Cerebellar cortex (tissue), 1 donor: ENCODE results near the gene CIC.
"Not testable (repeated sequence)": the region's sequence is repeated elsewhere in the genome, so short reads cannot be mapped to it uniquely, and the experiment has no call there.

ENCODE experiments used
- DNase-seq: peaks from one replicate; pipeline ENCODE4 v3.0.0-alpha.2; 2015; ENCODE audit warnings: low spot score

CIC gene

DNA sequence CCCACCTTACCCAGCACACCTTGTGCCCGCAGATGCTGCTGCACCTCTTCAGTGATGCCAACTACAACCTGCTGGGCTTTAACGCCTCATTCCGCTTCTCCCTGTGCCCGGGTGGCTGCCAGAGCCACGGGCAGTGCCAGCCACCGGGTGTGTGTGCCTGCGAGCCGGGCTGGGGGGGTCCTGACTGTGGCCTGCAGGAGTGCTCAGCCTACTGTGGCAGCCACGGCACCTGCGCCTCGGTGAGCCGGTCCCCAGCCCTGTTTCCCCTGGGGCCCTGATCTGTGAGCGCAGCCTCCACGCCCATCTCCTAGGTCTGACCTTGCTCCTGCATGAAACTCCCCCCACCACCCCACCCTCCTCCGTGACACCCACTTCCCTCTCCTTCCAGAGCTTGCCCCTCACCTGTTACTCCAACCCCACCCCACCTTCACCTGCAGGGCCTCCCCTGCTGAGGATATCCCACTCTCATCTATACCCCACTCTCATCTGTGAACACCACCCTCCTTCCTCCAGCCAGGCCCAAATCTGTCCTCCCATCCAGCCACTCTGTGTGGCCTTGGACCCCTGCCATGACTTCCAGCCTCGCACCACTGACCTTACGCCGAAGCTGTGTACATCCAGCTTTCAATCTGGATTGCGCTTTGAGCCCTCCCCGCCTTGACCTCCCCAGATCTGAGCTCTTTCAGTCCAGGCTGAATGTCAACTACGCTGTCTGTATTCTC is 65.1 kb downstream of the CIC start:
- no peak for DNase-seq

DNA sequence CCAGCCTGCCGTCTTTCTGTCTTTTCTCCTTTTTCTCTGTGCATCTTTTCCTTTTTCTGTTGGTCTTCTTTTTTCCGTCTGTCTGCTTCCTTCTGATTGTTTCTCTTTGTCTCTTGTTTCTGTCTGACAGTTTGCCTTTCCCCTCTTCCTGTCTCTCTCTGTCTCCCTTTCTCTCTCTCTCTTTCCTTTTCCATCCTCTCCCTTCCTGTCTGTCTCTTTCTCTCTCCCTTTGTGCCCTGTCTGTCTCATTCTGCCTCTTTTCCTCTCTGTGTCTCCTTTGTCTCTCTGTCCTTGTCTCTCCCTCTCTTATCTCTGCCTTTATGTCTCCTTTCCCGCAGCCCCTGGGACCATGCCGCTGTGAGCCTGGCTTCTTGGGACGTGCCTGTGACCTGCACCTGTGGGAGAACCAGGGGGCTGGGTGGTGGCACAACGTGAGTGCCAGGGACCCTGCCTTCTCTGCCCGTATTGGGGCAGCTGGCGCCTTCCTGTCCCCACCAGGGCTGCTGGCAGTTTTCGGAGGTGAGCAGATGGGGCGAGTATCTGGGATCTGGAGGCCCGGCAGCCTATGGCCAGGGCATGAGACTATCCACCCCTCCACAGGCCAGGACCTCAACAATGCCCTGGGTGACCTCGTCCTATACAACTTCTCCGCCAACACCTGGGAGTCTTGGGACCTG is 65.8 kb downstream of the CIC start:
- peak; percentile 70 for DNase-seq

DNA sequence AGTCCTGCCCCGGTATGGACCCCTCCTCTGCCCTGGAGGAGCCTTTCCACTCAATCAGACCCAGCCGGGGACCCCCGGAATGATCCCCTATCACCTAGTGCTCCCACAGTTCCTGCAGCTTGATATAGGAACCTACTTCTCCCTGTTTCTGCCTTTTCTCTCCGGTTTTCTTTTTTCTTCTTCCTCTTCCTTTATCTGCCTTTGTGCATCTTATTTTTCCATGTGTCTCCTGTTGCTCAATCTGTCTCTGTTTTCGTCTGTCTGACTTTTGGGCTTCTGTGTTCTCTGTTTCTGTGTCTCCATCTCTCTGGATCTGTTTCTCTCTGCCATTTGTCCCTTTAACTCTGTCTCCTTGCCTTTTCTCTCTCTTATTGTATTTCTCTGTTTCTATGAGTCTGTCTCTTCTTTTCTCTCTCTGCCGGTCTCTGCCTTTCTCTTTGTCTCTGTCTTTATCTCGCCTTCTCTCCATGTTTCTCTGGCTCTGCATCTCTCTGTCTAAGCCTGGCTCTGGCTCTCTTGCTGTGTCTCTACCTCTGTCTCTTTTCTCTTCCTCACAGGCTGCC is 66.4 kb downstream of the CIC start:
- DNase-seq: no peak

DNA sequence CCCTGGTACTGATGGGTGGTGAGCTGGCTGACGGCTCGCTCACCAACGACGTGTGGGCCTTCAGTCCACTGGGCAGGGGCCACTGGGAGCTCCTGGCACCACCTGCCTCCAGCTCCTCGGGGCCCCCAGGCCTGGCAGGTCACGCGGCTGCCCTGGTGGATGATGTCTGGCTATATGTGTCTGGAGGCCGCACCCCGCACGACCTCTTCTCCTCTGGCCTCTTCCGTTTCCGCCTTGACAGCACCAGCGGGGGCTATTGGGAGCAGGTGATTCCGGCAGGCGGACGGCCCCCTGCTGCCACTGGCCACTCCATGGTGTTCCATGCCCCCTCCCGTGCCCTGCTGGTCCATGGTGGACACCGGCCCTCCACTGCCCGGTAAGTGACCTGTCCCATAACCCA is 66.9 kb downstream of the CIC start:
- DNase-seq: no peak

DNA sequence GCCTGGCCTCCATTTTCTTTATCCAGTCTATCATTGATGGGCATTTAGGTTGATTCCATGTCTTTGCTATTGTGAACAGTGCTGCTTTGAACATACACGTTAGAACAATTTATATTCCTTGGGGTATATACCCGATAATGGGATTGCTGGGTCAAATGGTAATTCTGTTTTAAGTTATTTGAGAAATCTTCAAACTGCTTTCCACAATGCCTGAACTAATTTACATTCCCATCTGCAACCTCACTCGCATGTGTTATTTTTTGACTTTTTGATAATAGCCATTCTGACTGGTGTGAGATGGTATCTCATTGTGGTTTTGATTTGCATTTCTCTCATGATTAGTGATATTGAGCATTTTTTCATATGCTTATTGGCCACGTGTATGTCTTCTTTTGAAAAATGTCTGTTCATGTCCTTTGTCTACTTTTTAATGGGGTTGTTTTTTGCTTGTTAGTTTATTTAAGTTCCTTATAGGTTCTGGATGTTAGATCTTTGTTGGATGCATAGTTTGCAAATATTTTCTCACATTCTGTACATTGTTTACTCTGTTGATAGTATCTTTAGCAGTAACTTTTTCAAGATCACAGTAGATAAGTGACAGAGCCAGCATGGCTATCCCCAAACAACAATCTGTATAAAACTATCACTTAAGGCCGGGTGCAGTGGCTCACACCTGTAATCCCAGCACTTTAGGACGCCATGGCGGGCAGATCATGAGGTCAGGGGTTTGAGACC is 70.2 kb downstream of the CIC start:
- DNase-seq: not testable (repeated sequence)

DNA sequence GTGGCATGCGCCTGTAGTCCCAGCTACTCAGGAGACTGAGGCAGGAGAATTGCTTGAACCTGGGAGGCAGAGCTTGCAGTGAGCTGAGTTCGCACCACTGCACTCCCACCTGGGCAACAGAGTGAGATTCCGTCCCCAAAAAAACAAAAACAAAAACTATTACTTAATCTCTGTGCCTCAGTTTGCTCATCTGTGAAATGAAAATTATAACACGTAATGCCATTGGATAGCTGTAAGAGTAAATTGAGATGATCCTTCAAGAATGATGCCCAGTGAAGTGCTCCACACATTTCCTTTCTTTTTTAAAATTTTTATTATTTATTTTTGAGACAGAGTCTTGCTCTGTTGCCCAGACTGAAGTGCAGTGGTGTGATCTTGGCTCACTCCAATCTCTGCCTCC is 70.9 kb downstream of the CIC start:
- DNase-seq: not testable (repeated sequence)

DNA sequence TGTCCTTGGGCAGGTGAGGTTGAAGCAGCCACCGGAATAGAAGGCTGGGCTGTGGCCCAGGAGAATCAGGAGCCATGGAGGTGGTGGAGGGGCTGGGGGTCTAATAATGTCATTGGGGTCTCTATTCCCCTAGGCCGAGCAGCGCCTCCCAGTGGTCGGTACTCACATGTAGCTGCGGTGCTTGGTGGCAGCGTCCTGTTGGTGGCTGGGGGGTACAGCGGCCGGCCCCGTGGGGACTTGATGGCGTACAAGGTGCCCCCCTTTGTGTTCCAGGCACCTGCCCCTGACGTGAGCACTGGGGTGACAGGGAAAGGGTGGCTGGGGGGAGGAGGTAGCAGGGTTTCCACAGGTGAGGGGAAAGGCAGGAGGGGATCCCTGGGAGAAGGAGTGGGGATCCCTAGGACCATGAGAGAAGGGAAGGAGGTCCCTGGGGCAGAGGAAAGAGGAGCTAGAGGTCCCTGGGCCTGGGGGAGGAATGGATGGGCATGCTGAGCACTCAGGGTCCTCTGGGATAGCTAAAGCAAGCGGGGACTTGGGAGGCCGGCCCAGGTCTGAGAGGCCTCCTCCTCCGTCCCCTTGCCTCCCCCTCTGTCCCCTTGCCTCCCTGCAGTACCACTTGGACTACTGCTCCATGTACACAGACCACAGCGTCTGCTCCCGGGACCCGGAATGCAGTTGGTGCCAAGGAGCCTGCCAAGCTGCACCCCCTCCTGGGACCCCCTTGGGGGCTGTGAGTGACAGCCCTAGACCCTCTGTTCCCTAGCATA is 74.5 kb downstream of the CIC start:
- DNase-seq: no peak

DNA sequence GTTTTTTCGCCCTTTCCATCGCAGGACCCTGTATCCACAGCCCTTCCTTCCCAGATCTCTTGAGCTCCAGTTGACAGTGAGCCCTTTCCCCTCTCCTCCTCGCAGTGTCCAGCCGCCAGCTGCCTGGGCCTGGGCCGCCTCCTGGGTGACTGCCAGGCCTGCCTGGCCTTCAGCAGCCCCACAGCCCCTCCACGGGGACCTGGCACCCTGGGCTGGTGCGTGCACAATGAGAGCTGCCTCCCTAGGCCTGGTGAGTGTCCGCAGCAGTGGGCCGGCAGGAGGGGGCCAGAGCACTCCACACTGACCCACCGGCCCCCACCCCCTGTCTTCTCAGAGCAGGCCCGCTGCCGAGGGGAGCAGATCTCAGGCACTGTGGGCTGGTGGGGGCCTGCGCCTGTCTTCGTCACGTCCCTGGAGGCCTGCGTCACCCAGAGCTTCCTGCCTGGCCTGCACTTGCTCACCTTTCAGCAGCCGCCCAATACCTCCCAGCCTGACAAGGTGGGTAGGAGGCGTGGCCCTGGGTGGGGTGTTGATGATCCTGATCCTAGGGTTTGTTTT is 75.4 kb downstream of the CIC start:
- no peak for DNase-seq
